ENCODE measurements around the gene MCEMP1. TPM values are rescaled to one million over a fixed set of nuclear protein-coding genes. Genes with fewer than 3 reads are reported as not detected.
A peak's percentile ranks its signal among the peaks of the same experiment; 100 is the strongest.

The MCEMP1 gene, protein sequence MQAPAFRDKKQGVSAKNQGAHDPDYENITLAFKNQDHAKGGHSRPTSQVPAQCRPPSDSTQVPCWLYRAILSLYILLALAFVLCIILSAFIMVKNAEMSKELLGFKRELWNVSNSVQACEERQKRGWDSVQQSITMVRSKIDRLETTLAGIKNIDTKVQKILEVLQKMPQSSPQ
- 1 to 10 TPM in 2 of 3 donors, not detected in 1; 1.0 to 2.4 TPM for total RNA-seq

DNA sequence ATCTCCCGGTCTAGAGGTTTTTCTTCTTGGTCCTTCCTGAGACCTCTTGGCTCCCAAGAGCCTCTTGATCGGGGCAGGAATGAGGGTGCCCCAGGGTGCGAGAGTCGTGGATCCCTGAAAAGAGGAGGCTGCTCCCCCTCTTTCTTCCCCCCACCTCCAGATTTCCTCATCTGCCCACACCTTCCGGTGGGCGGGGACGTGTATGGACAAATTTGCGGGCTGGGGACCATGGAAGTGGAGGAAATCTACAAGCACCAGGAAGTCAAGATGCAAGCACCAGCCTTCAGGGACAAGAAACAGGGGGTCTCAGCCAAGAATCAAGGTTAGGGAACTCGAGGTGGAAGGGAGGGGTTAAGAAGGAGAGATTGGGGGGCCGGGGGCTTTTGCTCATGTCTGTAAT lies at the start of gene MCEMP1:
MCEMP1 (plus strand) TSS at position 237 of the 400 bp plus-strand sequence; CDS start at position 268, 31 bp downstream.
- no peaks in the 10 kb centered on the region for H3K36me3 ChIP-seq
- DNase-seq (ENCODE audit: low spot score in 2 of 2): no peak
- TF ChIP-seq POLR2AphosphoS5 (IDR thresholded peaks at IDR 0.05) (no peak), POLR2A (IDR thresholded peaks at IDR 0.05) (no peak)
- TF ChIP-seq, protein P1, sequence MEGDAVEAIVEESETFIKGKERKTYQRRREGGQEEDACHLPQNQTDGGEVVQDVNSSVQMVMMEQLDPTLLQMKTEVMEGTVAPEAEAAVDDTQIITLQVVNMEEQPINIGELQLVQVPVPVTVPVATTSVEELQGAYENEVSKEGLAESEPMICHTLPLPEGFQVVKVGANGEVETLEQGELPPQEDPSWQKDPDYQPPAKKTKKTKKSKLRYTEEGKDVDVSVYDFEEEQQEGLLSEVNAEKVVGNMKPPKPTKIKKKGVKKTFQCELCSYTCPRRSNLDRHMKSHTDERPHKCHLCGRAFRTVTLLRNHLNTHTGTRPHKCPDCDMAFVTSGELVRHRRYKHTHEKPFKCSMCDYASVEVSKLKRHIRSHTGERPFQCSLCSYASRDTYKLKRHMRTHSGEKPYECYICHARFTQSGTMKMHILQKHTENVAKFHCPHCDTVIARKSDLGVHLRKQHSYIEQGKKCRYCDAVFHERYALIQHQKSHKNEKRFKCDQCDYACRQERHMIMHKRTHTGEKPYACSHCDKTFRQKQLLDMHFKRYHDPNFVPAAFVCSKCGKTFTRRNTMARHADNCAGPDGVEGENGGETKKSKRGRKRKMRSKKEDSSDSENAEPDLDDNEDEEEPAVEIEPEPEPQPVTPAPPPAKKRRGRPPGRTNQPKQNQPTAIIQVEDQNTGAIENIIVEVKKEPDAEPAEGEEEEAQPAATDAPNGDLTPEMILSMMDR (IDR thresholded peaks at IDR 0.05): no peak
- intact Hi-C loops (cut with DNase I; ENCODE audit: low total_unique reads): loop anchor here (10.0 kb wide), 1 partner anchor 112 kb away; no protein-coding TSS in a partner anchor
- H3K4me3 ChIP-seq: no peak within 1 kb of the TSS
- H3K4me1 ChIP-seq: peaks cover 0 to 3% of the 10 kb centered on the region in 2 donors
- no peaks in the 10 kb centered on the region for H3K9me3 ChIP-seq
- peaks cover 0 to 43% of the 10 kb centered on the region in 2 donors for H3K27me3 ChIP-seq
- no peak within 1 kb of the TSS for H3K27ac ChIP-seq

DNA sequence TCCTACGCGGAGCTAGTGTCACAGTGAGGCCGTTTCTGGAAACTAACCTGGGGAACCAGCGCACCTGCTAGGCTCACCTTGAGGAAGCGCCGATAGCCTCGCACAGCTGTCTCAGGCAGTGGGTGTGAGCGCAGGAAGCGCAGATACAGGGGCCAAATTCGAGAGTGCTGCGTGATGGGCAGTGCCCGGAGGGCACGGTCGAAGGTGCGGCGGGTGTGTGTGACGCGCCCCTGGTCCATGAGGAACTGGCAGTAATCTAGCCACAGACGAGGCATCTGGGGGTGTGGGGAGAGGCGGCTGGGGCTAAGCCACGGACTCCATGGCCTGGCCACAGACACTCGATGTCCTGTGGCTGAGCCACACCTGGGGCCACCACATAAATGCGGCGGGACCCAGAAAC lies 49.7 kb upstream of the MCEMP1 start:
- no peak for TF ChIP-seq POLR2AphosphoS5 (IDR thresholded peaks at IDR 0.05)
- TF ChIP-seq POLR2A (IDR thresholded peaks at IDR 0.05): no peak
- TF ChIP-seq, protein P1 (IDR thresholded peaks at IDR 0.05): no peak
- peaks cover 5 to 19% of the 10 kb centered on the region in 2 donors for H3K4me1 ChIP-seq
- intact Hi-C loops (cut with DNase I; ENCODE audit: low total_unique reads): no loop called here
- no peak for DNase-seq (ENCODE audit: low spot score in 2 of 2)
- H3K9me3 ChIP-seq: no peaks in the 10 kb centered on the region
- no peak overlapping the region for H3K4me3 ChIP-seq
- H3K27ac ChIP-seq: no peak overlapping the region
- H3K27me3 ChIP-seq: no peaks in the 10 kb centered on the region
- H3K36me3 ChIP-seq: peaks cover 7% of the 10 kb centered on the region

DNA sequence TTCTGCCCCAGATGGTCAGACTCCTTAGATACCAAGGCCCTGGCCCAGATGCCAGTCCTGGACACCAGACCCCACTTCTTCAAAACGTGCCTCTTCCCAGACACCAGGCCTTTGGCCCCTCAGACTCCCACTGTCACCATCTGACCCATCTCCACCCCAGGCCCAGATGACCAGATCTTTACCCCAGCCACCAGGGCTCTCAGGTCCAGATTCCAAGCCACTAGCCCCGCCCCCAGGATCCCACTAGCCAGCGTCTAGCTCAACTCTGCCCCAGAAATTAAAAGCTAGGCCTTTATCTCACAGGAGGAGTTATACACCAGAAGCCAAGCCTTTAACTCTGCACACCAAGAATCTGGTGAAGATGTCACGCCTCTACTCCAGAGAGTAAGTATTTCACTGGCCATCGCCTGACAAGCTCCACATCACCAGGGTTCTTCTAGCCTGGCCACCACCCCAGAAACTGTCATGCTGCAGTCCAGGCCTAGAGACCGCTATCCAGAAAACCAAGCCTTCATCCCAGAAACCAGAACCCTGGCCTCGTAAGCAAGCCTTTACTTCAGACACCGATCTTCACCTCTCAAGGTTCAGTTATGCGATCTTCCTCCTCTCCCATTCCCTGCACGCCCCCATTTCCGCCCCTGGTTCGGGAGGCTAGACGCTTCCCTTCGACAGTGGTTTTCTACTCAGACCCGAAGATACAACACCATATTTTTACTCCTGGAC lies 48.1 kb upstream of the MCEMP1 start:
- no peaks in the 10 kb centered on the region for H3K9me3 ChIP-seq
- TF ChIP-seq, protein P1 (IDR thresholded peaks at IDR 0.05): no peak
- TF ChIP-seq POLR2A (IDR thresholded peaks at IDR 0.05) (no peak), POLR2AphosphoS5 (IDR thresholded peaks at IDR 0.05) (no peak)
- no peaks in the 10 kb centered on the region for H3K36me3 ChIP-seq
- peak overlapping the region; percentile 83 to 99 (median 92) for H3K4me3 ChIP-seq
- H3K27me3 ChIP-seq: no peaks in the 10 kb centered on the region
- intact Hi-C loops (cut with DNase I; ENCODE audit: low total_unique reads): no loop called here
- no peak for DNase-seq (ENCODE audit: low spot score in 2 of 2)
- H3K27ac ChIP-seq: peak overlapping the region; percentile 89 to 95
- peaks cover 5 to 19% of the 10 kb centered on the region in 2 donors for H3K4me1 ChIP-seq

DNA sequence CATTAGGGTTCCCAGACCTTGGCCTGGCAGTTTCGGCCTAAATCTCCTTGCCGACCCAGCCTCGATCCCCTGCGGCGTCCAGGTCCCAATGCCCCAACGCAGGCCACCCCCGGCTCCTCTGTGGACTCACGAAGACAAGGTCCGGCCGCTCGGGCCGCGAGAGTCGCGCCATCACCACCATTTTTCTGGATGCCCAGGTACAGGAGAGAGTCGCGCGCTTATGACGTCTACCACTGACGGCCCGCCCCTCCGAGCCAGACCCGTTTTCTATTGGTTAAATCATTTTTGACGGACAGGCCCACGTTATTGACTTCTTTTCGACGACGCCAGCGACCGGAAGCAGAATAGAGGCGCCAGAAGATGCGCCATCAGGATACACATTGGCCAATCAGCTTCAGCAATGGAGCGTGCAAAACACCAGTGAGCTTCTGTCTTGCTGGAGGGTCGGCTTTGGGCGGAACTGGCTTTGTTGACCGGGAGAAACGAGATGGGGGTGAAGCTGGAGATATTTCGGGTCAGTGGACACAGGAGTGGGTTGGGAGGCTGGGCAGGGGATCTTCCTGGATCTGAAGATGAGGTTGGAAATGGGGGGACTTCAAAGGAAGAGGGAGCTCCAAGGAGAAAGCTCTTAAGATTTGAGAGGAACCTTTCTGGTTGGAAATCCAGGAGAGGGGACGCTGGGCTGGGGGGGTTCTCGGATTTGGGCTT lies 47.4 kb upstream of the MCEMP1 start, which contains the start of the genes PET100 and XAB2:
PET100 (plus strand) TSS at position 447 of the 708 bp plus-strand sequence; CDS start at position 488, 41 bp downstream.
XAB2 (minus strand) TSS at position 199 of the 708 bp plus-strand sequence; CDS start at position 181, 18 bp downstream.
- TF ChIP-seq POLR2AphosphoS5 (IDR thresholded peaks at IDR 0.05) (peak; percentile 85 to 97 (median 87)), POLR2A (IDR thresholded peaks at IDR 0.05) (peak; percentile 35)
- TF ChIP-seq, protein P1 (IDR thresholded peaks at IDR 0.05): no peak
- intact Hi-C loops (cut with DNase I; ENCODE audit: low total_unique reads): no loop called here
- H3K9me3 ChIP-seq: no peaks in the 10 kb centered on the region

More for the DNA sequence above, 47.4 kb upstream of the MCEMP1 start, which contains the start of the genes PET100 and XAB2:
- Histone ChIP-seq H3K4me1 (peaks cover 5 to 19% of the 10 kb centered on the region in 2 donors), H3K4me3 (peak within 1 kb of the TSS; percentile 83 to 99 (median 92)), H3K27me3 (no peaks in the 10 kb centered on the region), H3K36me3 (no peaks in the 10 kb centered on the region), H3K27ac (peak within 1 kb of the TSS; percentile 89 to 95)
- DNase-seq (ENCODE audit: low spot score in 2 of 2): peak; percentile 96 to 99

All from breast epithelium (tissue), 4 donors.